B cell (primary cell): Measurements from ENCODE around the gene TRIM2. TPM values are rescaled to one million over a fixed set of nuclear protein-coding genes. Genes with fewer than 3 reads are reported as not detected.

ENCODE experiments used
- ATAC-seq: fragments of 200-7000 bp; cut with Tn5 transposase; one replicate; pipeline ENCODE4 v1.10.0; 2021; ENCODE audit warnings: low read depth, mild to moderate bottlenecking, moderate number of reproducible peaks, moderate library complexity
- CTCF ChIA-PET: fragments of 350-600 bp; sonication (Branson Sonifier 250); formaldehyde crosslinking; loops from one replicate; lab custom pipeline; 2021; ENCODE audit warnings: antibody characterized with exemption, inconsistent platforms; lab: Charles Lee
- POLR2A ChIA-PET: fragments of 350-600 bp; sonication (Branson Sonifier 250); formaldehyde crosslinking; loops from one replicate; lab custom pipeline; 2021; ENCODE audit warnings: antibody characterized with exemption; lab: Charles Lee
- DNase-seq: peaks from one replicate; pipeline ENCODE4 v3.0.0; 2013
- H2AFZ ChIP-seq: 2 replicates; pipeline ENCODE4 v1.6.1; 2012; ENCODE audit warnings: mild to moderate bottlenecking, low read depth, low read length; ENCODE audit not compliant: insufficient read depth, poor library complexity, severe bottlenecking
- H3K27ac ChIP-seq, 2 donors: 1 replicate in 1 of 2; 2 replicates in 1 of 2; pipeline ENCODE4 v1.5.1; 2012 to 2013; ENCODE audit warnings: low read length in 2 of 2, mild to moderate bottlenecking in 2 of 2, moderate library complexity in 1 of 2
- H3K27me3 ChIP-seq, 4 experiments: fragments of 200-600 bp in 1 of 4; sonication (generic) in 1 of 4; replicated peaks in 1 of 4; 1 replicate in 2 of 4; 2 replicates in 2 of 4; pipeline versions ENCODE4 v1.6.1 to v1.7.0; 2013 to 2016; ENCODE audit warnings: low read length in 3 of 4, mild to moderate bottlenecking in 2 of 4, mixed read lengths in 1 of 4, moderate library complexity in 1 of 4; ENCODE audit not compliant: insufficient read depth in 4 of 4, control insufficient read depth in 3 of 4; ENCODE audit errors: control extremely low read depth in 1 of 4
- H3K36me3 ChIP-seq, 2 experiments: replicated peaks in 1 of 2; 1 replicate in 1 of 2; 2 replicates in 1 of 2; pipeline versions ENCODE4 v1.6.1 to v1.7.1; 2013; ENCODE audit warnings: low read length in 1 of 2; ENCODE audit not compliant: insufficient read depth in 2 of 2, control insufficient read depth in 1 of 2; ENCODE audit errors: control extremely low read depth in 1 of 2, extremely low read depth in 1 of 2
- H3K4me1 ChIP-seq, 2 donors: fragments of 200-600 bp in 1 of 2; sonication (generic) in 1 of 2; 1 replicate in 1 of 2; 2 replicates in 1 of 2; pipeline versions ENCODE4 v1.5.1 to v1.6.1; 2013 to 2017; ENCODE audit warnings: low read length in 2 of 2; ENCODE audit not compliant: control insufficient read depth in 2 of 2, insufficient read depth in 2 of 2
- H3K4me2 ChIP-seq: replicated peaks from 2 replicates; pipeline ENCODE3; 2012; ENCODE audit warnings: mild to moderate bottlenecking, low read depth, low read length; ENCODE audit not compliant: poor library complexity, severe bottlenecking
- H3K4me3 ChIP-seq, 5 experiments: fragments of 200-600 bp in 1 of 5; sonication (generic) in 1 of 5; 1 replicate in 3 of 5; 2 replicates in 2 of 5; pipeline versions ENCODE4 v1.5.1 to v1.7.0; 2011 to 2016; ENCODE audit warnings: low read length in 4 of 5, mild to moderate bottlenecking in 4 of 5, low read depth in 2 of 5, control low read depth in 1 of 5, moderate library complexity in 1 of 5; ENCODE audit not compliant: insufficient read depth in 1 of 5; ENCODE audit errors: control extremely low read depth in 1 of 5, extremely low read depth in 1 of 5
- H3K79me2 ChIP-seq: fragments of 200-600 bp; sonication (generic); one replicate; pipeline ENCODE4 v1.6.0; 2016; ENCODE audit warnings: low read length; ENCODE audit not compliant: control insufficient read depth, insufficient read depth
- H3K9ac ChIP-seq: fragments of 200-600 bp; sonication (generic); 2 replicates; pipeline ENCODE4 v1.6.1; 2017; ENCODE audit warnings: mild to moderate bottlenecking, low read length, moderate library complexity
- H3K9me3 ChIP-seq, 3 donors: one replicate each; pipeline versions ENCODE4 v1.6.1 to v1.7.1; 2013; ENCODE audit warnings: low read length in 2 of 3; ENCODE audit not compliant: control insufficient read depth in 2 of 3, insufficient read depth in 1 of 3; ENCODE audit errors: control extremely low read depth in 1 of 3
- H4K20me1 ChIP-seq: 2 replicates; pipeline ENCODE4 v1.6.0; 2012; ENCODE audit warnings: mild to moderate bottlenecking, low read length; ENCODE audit not compliant: insufficient read depth, control insufficient read depth, poor library complexity, severe bottlenecking
- H3K27ac Mint-ChIP-seq: one replicate; pipeline ENCODE4 v1.8.0; 2021; ENCODE audit warnings: mixed read lengths
- H3K27me3 Mint-ChIP-seq: one replicate; pipeline ENCODE4 v1.8.0; 2021; ENCODE audit warnings: mixed read lengths
- H3K4me1 Mint-ChIP-seq: one replicate; pipeline ENCODE4 v1.8.0; 2021; ENCODE audit warnings: mixed read lengths
- H3K4me3 Mint-ChIP-seq: one replicate; pipeline ENCODE4 v1.8.0; 2021; ENCODE audit warnings: mixed read lengths
- H3K9me3 Mint-ChIP-seq: one replicate; pipeline ENCODE4 v1.8.0; 2022; ENCODE audit warnings: mixed read lengths; ENCODE audit not compliant: insufficient read depth
- CTCF ChIP-seq: fragments of 200-600 bp; IDR thresholded peaks from one replicate; pipeline ENCODE4 v1.8.0; 2022; ENCODE audit warnings: antibody characterized with exemption, mild to moderate bottlenecking
- EZH2 ChIP-seq: IDR thresholded peaks from 2 replicates; pipeline ENCODE4 v1.6.1; 2012; ENCODE audit warnings: borderline replicate concordance, low read depth, mild to moderate bottlenecking, moderate library complexity, low read length; ENCODE audit not compliant: insufficient read depth, poor library complexity, severe bottlenecking
- WGBS: methylation state at CpG from one replicate; pipeline ENCODE4 v1.1.5; 2013; ENCODE audit warnings: missing lambda C conversion rate; ENCODE audit not compliant: insufficient coverage; 5-methylcytosine and 5-hydroxymethylcytosine counted together
- intact Hi-C: fragments of 100-400 bp; cut with micrococcal nuclease; formaldehyde crosslinking; loops from one replicate; pipeline ENCODE4 v1.10.0; 2022
- polyA plus RNA-seq: library from polyadenylated mRNA; depleted of rRNA; stranded (reverse); fragments of >200 nt; gene quantifications from 2 replicates; pipeline ENCODE4 v1.2.3, GENCODE V29; 2012
- total RNA-seq, 2 donors: library from RNA; stranded (reverse); fragments of 120-200 nt in 1 of 2; gene quantifications; 1 replicate in 1 of 2; 2 replicates in 1 of 2; pipeline versions ENCODE4 v1.2.3 to v1.2.4, GENCODE V29; 2013 to 2022

TRIM2 gene
- total and polyA plus RNA-seq, 2 donors (not counting 1 experiment from before 2014, with no cell fraction given), result 1.2 to 6.4 TPM

GRCh38 chr4:153266988-153267387, 62.7 kb downstream of the TRIM2 start:
- Histone ChIP-seq H3K27ac (no peak overlapping the region), H3K9me3 (no peaks in the 10 kb centered on the region), H3K4me3 (no peak overlapping the region), H2AFZ (no peak overlapping the region), H3K27me3 (no peaks in the 10 kb centered on the region), H3K4me2 (no peak overlapping the region), H3K79me2 (no peaks in the 10 kb centered on the region), H3K36me3 (no peaks in the 10 kb centered on the region), H3K9ac (no peak overlapping the region), H3K4me1 (no peaks in the 10 kb centered on the region), H4K20me1 (no peaks in the 10 kb centered on the region)
- Mint-ChIP-seq H3K9me3 (peaks cover 1% of the 10 kb centered on the region), H3K27ac (no peak overlapping the region), H3K27me3 (peaks cover 4% of the 10 kb centered on the region), H3K4me3 (no peak overlapping the region), H3K4me1 (no peaks in the 10 kb centered on the region)
- WGBS, result 100% methylated on average over 1 of the region's 3 CpGs
- intact Hi-C loops, result no loop called here
- TF ChIP-seq CTCF (no peak), EZH2 (no peak)
- ATAC-seq, result no peak
- ChIA-PET POLR2A (no interaction called here), CTCF (no interaction called here)
- DNase-seq, result no peak

DNA sequence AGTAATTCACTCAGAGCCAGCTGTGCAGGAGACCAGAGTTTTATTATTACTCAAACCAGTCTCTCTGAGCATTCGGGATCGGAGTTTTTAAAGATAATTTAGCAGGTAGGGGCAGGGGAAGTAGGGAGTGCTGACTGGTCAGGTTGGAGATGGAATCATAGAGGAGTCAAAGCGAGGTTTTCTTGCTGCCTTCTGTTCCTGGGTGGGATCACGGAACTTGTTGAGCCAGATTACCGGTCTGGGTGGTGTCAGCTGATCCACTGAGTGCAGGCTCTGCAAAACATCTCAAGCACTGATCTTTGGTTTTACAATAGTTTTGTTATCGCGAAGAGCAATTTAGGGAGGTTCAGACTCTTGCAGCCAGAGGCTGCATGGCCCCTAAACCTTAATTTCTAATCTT, 63.6 kb downstream of the TRIM2 start:
- no peaks in the 10 kb centered on the region for H3K79me2 ChIP-seq
- 88% methylated on average over 6 of the region's 7 CpGs for WGBS
- H3K4me1 ChIP-seq, result no peaks in the 10 kb centered on the region
- DNase-seq (no peak), ATAC-seq (no peak)
- H3K9me3 ChIP-seq, result no peaks in the 10 kb centered on the region
- H3K27ac ChIP-seq, result no peak overlapping the region
- no peak overlapping the region for H3K4me3 ChIP-seq
- H3K9ac ChIP-seq, result no peak overlapping the region
- no peak overlapping the region for H3K4me2 ChIP-seq
- no peak overlapping the region for H2AFZ ChIP-seq
- POLR2A ChIA-PET, result no interaction called here
- TF ChIP-seq EZH2 (no peak), CTCF (no peak)
- H3K27ac Mint-ChIP-seq, result no peak overlapping the region
- no peaks in the 10 kb centered on the region for H3K4me1 Mint-ChIP-seq
- intact Hi-C loops, result no loop called here
- peaks cover 3% of the 10 kb centered on the region for H3K27me3 Mint-ChIP-seq
- H3K27me3 ChIP-seq, result no peaks in the 10 kb centered on the region
- H3K9me3 Mint-ChIP-seq, result no peaks in the 10 kb centered on the region
- H3K36me3 ChIP-seq, result no peaks in the 10 kb centered on the region
- CTCF ChIA-PET, result no interaction called here
- no peak overlapping the region for H3K4me3 Mint-ChIP-seq
- no peaks in the 10 kb centered on the region for H4K20me1 ChIP-seq
